Thyroid gland (tissue), 4 donors: ENCODE data around the gene BCDIN3D.
"Not testable (repeated sequence)": the region's sequence is repeated elsewhere in the genome, so short reads cannot be mapped to it uniquely, and the experiment has no call there.

ENCODE experiments used
- POLR2A ChIP-seq, 2 donors: fragments of 450-650 bp; IDR thresholded peaks; one replicate each; pipeline ENCODE4 v1.6.1; 2017; ENCODE audit warnings: antibody characterized with exemption in 2 of 2, mild to moderate bottlenecking in 2 of 2, moderate library complexity in 1 of 2
- TF ChIP-seq, protein P1 (sequence below), 6 experiments: fragments of 200-600 bp in 3 of 6; fragments of 450-650 bp in 3 of 6; sonication (generic) in 3 of 6; IDR thresholded peaks; one replicate each; pipeline ENCODE4 v1.5.1; 2016 to 2019; ENCODE audit warnings: antibody characterized with exemption in 6 of 6, mild to moderate bottlenecking in 2 of 6, inconsistent platforms in 1 of 6, moderate library complexity in 1 of 6

DNA sequence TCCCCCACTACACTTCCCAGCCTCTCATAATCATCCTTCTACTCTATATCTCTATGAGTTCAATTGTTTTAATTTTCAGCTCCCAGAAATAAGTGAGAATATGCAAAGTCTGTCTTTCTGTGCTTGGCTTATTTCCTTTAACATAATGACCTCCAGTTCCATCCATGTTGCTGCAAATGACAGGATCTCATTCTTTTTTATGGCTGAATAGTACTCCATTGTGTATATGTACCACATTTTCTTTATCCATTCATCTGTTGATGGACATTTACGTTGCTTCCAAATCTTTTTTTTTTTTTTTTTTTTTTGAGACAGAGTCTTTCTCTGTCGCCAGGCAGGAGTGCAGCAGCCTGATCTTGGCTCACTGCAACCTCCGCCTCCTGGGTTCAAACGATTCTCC, 13.0 kb upstream of the BCDIN3D start:
- TF ChIP-seq, protein P1, sequence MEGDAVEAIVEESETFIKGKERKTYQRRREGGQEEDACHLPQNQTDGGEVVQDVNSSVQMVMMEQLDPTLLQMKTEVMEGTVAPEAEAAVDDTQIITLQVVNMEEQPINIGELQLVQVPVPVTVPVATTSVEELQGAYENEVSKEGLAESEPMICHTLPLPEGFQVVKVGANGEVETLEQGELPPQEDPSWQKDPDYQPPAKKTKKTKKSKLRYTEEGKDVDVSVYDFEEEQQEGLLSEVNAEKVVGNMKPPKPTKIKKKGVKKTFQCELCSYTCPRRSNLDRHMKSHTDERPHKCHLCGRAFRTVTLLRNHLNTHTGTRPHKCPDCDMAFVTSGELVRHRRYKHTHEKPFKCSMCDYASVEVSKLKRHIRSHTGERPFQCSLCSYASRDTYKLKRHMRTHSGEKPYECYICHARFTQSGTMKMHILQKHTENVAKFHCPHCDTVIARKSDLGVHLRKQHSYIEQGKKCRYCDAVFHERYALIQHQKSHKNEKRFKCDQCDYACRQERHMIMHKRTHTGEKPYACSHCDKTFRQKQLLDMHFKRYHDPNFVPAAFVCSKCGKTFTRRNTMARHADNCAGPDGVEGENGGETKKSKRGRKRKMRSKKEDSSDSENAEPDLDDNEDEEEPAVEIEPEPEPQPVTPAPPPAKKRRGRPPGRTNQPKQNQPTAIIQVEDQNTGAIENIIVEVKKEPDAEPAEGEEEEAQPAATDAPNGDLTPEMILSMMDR (IDR thresholded peaks at IDR 0.05): not testable (repeated sequence)
- not testable (repeated sequence) for TF ChIP-seq POLR2A (IDR thresholded peaks at IDR 0.05)
